Activated CD4-positive, alpha-beta T cell treated with anti-CD3 and anti-CD28 coated beads for 24 hours (primary cell): ENCODE results near the gene CCDC70.
"Not testable (repeated sequence)": the region's sequence is repeated elsewhere in the genome, so short reads cannot be mapped to it uniquely, and the experiment has no call there.

Source experiments
- DNase-seq, 2 donors: peaks; one replicate each; pipeline ENCODE4 v3.0.0-alpha.2; 2020; ENCODE audit warnings: low read depth in 2 of 2

The CCDC70 gene

GRCh38 chr13:51909265-51909664 is 47.5 kb downstream of the CCDC70 start:
- DNase-seq, result not testable (repeated sequence)

GRCh38 chr13:51910508-51910907 is 48.7 kb downstream of the CCDC70 start:
- DNase-seq, result no peak

GRCh38 chr13:51912091-51912490 is 50.3 kb downstream of the CCDC70 start:
- DNase-seq, result no peak

- DNase-seq, result no peak
These were observed 50.9 kb downstream of the CCDC70 start for GRCh38 chr13:51912511-51913225.

- no peak for DNase-seq
These were observed 51.8 kb downstream of the CCDC70 start for GRCh38 chr13:51913421-51914136.

- no peak for DNase-seq
These were observed 52.3 kb downstream of the CCDC70 start for GRCh38 chr13:51914137-51914493.
